GM10266 (cell line): ENCODE results near the gene NRP2.

Source experiments
- DNase-seq: peaks from one replicate; pipeline ENCODE4 v3.0.0; 2012; ENCODE audit errors: extremely low spot score
- CTCF ChIP-seq: IDR thresholded peaks from 2 replicates; pipeline ENCODE4 v1.5.1; 2012; ENCODE audit warnings: mild to moderate bottlenecking, low read depth; ENCODE audit not compliant: control insufficient read depth, insufficient read depth; ENCODE audit errors: missing control alignments

NRP2 gene

DNA sequence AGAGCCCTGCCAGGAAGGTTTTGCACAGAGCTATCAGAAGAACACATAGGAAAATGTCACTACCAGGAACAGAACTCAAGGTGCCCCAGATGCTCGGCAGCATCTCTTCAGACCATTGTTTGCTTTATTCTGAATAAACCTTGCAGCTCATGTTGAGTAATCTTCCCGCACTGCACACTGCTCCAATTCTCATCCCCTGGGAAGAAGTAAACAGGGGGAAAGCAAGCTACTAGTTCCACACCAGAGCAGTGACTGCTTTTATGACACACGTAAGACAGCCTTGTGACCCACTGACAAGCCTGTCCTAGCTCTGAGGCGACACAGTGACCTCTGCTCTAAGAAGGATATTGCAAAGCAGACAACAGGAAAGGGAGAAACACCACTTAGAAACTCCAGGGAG, 44.2 kb downstream of the NRP2 start:
- TF ChIP-seq CTCF: no peak
- no peak for DNase-seq

- no peak for DNase-seq
- TF ChIP-seq CTCF: no peak
Measured at GRCh38 chr2:205727174-205727573, 44.9 kb downstream of the NRP2 start.

- no peak for TF ChIP-seq CTCF
- DNase-seq: no peak
Measured at GRCh38 chr2:205728366-205728765, 46.1 kb downstream of the NRP2 start.

DNA sequence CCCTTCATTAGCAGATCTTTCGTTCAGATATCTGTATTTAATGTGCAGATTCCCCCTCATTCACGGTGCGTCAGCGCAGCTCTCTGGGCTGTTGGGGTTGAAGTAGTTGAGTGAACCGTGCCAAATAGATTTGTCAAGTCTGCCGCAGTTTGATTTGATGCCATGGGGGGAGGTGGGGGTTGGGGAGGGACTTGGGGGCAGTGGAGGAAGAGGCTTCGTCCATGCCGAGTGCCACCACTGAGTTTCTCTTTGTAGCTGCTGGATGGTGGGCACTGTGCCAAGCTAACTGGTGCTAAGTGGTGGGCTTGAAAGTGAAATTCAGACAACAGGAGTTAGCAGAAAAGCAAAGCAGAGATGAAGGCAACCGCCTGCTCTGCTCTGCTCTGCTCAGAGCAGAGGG, 47.9 kb downstream of the NRP2 start:
- DNase-seq: no peak
- TF ChIP-seq CTCF: no peak

DNA sequence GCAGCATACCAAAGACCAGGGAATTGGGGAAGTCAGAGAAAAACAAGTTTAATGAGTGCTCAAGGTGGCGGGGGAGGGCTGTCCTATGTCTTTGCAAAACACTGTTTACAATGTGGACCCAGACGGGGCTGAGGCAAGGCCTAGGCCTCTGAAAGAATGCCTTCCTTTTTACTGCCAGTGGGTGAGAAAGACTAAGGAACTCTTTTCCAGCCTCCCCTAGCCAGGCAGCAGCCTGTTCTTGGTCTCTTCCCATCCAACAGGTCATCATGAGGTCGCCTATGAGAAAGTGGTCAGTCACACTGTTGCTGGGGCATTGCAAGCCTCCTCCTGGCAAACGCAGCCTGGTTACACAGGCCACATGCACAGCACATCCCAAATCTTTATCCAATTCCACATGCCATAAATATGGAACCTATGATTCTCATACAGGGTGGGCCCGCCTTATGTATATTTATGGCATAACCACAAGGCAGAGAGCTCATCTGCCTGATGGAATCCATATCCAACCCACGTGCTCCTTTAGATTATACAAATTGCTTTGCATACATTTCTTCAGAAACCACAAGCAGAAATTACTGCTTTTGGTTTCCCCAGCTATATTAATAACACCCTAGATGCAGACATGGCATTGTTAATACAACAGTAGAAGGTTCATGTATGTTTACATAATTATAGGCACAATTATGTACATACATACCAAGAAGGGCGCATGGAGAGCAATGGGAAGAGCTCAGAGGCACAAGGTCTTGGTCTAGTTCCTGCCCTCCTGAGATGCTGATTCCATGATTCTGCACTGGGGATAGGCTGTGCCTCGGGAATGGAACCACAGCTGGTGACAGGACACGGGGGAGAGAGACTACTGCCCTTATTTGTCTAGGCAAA, 48.6 kb downstream of the NRP2 start:
- DNase-seq: no peak
- TF ChIP-seq CTCF: no peak

- TF ChIP-seq CTCF: no peak
- DNase-seq: peak; percentile 26
Measured at GRCh38 chr2:205731583-205731981, 49.3 kb downstream of the NRP2 start.

DNA sequence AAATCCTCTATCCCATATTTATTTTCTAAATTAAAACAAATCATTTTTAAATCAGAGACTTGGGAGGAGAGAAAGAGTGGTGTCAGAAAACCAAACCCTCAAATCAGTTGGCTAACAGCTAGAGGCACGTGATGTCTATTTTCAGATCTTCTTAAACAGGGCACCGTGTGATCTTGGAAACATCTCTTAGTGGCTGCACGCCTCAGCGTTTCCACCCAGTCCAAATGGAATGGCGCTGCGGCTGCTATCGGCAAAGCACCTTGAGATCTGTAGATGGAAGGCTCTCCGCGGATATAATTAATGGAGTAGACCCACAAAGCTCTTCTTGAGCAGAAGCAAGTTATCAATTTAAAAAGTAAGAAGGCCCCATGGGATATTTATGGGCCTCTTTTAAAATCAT, 50.0 kb downstream of the NRP2 start:
- TF ChIP-seq CTCF: no peak
- DNase-seq: no peak
